Measurements from ENCODE around the gene HOXC4.

Gene HOXC4

GRCh38 chr12:54053751-54054741 lies at the start of gene HOXC4:
Gene HOXC4 (plus strand): TSS chr12:54053835. CDS start chr12:54053923, 88 bp downstream.
- DNase-seq, result peak; percentile 11

GRCh38 chr12:54004063-54004840 lies 49.4 kb upstream of the HOXC4 start:
- DNase-seq, result no peak

- DNase-seq, result no peak
Observed at GRCh38 chr12:54004841-54005530, 48.6 kb upstream of the HOXC4 start.

DNA sequence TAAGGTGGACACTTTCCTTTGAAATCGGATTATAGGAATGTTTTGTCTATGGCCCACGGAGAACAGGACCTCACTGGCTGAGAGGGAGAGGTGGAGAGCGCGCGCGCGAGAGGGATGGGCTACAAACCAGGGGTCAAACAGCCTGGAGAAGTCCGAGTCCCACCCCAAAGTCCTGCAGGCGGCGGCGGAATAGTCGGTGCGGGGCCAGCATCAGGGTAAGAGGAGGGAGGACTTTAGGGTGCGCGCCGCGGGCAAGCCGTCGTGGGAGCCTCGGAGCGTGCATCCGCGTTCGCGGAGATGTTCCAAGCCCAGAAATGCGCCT lies 48.1 kb upstream of the HOXC4 start:
- no peak for DNase-seq

- DNase-seq, result peak; percentile 91
Observed at GRCh38 chr12:54005853-54006558, 47.6 kb upstream of the HOXC4 start.

- DNase-seq, result no peak
Observed at GRCh38 chr12:54006559-54007220, 46.9 kb upstream of the HOXC4 start.

GRCh38 chr12:54007538-54008259 lies 45.9 kb upstream of the HOXC4 start:
- no peak for DNase-seq

GRCh38 chr12:54008260-54008552 lies 45.4 kb upstream of the HOXC4 start:
- no peak for DNase-seq

DNA sequence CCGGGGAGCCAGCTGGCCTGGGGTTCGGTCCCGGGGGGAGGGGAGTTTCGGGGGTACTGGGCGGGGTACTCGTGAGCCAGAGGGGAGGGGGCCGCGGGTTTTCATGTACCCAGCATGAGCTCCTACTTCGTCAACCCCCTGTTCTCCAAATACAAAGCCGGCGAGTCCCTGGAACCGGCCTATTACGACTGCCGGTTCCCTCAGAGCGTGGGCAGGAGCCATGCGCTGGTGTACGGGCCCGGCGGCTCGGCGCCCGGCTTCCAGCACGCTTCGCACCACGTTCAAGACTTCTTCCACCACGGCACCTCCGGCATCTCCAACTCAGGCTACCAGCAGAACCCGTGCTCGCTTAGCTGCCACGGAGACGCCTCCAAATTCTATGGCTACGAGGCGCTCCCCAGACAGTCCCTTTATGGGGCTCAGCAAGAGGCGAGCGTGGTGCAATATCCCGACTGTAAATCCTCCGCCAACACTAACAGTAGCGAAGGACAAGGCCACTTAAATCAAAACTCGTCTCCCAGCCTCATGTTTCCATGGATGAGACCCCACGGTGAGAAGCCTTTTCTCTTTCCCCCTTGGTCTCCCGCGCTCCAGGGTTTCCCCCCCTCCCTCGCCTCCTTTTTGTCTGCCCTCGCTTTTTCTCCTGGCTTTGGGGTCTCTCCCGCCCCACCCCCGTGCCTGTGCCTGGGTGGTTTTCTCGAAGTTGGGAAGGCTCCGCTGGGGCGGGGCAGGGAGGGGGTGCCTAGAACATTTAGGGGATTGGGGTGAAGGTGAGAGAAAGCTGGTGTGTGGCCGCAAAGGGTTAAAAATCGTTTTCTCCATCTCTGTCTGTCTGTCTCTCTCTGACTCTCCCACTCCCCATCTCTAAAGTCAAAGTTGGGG lies 44.2 kb upstream of the HOXC4 start:
- peak; percentile 37 for DNase-seq

- DNase-seq, result no peak
Observed at GRCh38 chr12:54010053-54010971, 43.3 kb upstream of the HOXC4 start.

- no peak for DNase-seq
Observed at GRCh38 chr12:54010972-54011664, 42.5 kb upstream of the HOXC4 start.

- no peak for DNase-seq
Observed at GRCh38 chr12:54011665-54012532, 41.7 kb upstream of the HOXC4 start.

- DNase-seq, result no peak
Observed at GRCh38 chr12:54012631-54013409, 40.8 kb upstream of the HOXC4 start.

DNA sequence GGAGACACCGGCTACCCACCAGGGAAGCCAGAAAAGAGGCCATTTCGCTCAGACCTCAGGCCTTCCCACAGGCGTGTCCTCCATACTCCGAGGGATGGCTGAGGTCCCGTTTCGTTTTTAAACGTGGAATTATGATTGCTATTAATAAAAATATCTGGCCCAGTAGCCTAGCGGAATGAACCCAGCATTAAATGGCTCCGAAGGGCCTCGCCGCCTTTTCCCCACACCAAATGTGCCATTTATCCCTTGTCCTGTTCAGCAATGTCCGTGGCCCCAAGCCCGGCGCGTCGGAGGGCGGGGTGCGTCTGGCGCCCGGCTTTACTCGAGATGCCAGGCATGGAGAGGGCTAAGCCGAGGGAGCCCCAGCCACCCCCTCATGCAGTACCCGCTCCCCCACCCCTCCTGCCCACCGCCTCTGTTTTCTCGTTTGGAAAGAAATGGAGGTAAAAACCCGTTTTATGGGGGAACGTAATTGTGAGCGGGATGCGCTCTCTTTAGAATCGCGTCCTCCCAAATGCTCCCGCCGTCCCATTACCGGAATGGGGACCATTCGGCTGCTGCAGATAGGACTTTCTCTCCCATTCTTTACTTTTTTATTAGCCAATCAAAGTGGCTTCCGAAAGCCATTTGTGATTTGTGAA lies 39.1 kb upstream of the HOXC4 start:
- DNase-seq, result no peak

DNA sequence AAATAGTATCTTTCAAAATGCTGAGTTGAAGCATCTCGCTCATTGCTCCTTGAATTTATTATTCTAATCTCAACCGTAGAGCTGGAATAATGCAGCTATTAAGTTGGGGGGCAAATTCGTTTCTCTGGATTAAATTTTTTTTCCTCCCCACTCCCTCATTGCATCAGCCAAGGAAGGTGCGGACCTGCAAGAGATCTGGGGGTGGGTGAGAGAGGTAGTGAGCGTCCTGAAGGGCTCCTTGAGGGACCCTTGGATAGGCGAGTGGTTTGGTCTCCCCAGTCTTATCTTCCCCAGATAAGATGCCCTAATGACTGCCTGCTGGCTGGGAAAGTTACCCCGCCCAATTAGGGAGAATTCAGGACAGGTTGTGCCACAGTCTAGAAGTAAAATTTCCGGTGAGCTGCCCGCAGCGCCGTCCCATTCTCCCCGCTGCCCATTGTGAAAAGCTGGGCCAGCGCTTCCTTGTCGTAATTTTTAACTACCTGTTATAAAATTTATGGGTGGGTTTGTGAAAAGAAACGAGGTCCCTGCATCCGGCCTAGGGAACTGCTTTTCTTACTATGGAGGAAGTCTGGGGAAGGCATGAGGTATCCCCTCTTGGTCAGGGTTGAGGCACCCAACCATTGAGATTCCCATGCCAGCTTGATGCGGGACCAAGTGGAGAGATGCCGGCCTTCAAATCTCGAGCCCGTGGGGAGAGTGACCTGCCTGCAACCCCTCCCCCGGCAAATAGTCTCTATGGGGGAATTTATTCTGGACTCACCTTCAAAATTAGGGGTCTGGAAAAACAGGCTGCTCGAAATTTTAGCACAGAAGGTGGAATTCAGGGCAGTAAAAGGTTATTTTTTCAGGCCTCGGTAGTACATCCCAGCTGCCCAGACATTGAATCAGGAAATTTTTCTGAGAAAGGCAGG lies 38.4 kb upstream of the HOXC4 start:
- no peak for DNase-seq
